HG03354 (cell line): ENCODE data around the gene HOXD9.

ENCODE experiments used
- ATAC-seq: cut with Tn5 transposase; IDR thresholded peaks from one replicate; pipeline ENCODE4 v1.9.1; 2021; ENCODE audit warnings: mild to moderate bottlenecking; ENCODE audit not compliant: unreplicated experiment, poor library complexity, severe bottlenecking

HOXD9 gene

GRCh38 chr2:176085120-176085788 is 37.3 kb upstream of the HOXD9 start:
- no peak for ATAC-seq

GRCh38 chr2:176085861-176086771 is 36.4 kb upstream of the HOXD9 start:
- ATAC-seq = no peak

GRCh38 chr2:176087330-176088047 is 35.0 kb upstream of the HOXD9 start:
- no peak for ATAC-seq

- ATAC-seq = no peak
Observed at GRCh38 chr2:176088048-176088936, 34.2 kb upstream of the HOXD9 start.

- no peak for ATAC-seq
Observed at GRCh38 chr2:176088937-176089842, 33.3 kb upstream of the HOXD9 start.

- ATAC-seq = no peak
Observed at GRCh38 chr2:176089843-176090395, 32.6 kb upstream of the HOXD9 start.

- no peak for ATAC-seq
Observed at GRCh38 chr2:176090862-176091261, 31.7 kb upstream of the HOXD9 start.

- no peak for ATAC-seq
Observed at GRCh38 chr2:176091329-176092258, 30.9 kb upstream of the HOXD9 start.

- ATAC-seq = no peak
Observed at GRCh38 chr2:176092270-176093144, 30.0 kb upstream of the HOXD9 start, which contains the start of gene HOXD13. Gene HOXD13 (plus strand): TSS chr2:176092721. CDS start chr2:176092891, 170 bp downstream.

- no peak for ATAC-seq
Observed at GRCh38 chr2:176093145-176093897, 29.2 kb upstream of the HOXD9 start.

- ATAC-seq = no peak
Observed at GRCh38 chr2:176093898-176094249, 28.6 kb upstream of the HOXD9 start.

GRCh38 chr2:176094349-176094748 is 28.2 kb upstream of the HOXD9 start:
- ATAC-seq = no peak

- no peak for ATAC-seq
Observed at GRCh38 chr2:176095421-176095820, 27.1 kb upstream of the HOXD9 start.

- ATAC-seq = no peak
Observed at GRCh38 chr2:176096243-176096985, 26.1 kb upstream of the HOXD9 start.
